ENCODE data around the gene CDC25B. TPM values are rescaled to one million over a fixed set of nuclear protein-coding genes. Genes with fewer than 3 reads are reported as not detected.

Gene CDC25B
- total RNA-seq, 1 experiment from 2014 or later = 223 TPM

GRCh38 chr20:3784863-3785239 lies 11.3 kb upstream of the CDC25B start:
- peaks cover 0 to 8% of the 10 kb centered on the region in 2 experiments; a peak in 1 of 4 replicates for H3K36me3 ChIP-seq (ENCODE audit: control insufficient read depth in 1 of 2, insufficient read depth in 2 of 2, low read length in 2 of 2)
- CTCF ChIA-PET = no interaction called here
- no peaks in the 10 kb centered on the region for H3K27me3 ChIP-seq (ENCODE audit: insufficient read depth, low read length)
- H3K9ac ChIP-seq (ENCODE audit: low read length) = peak overlapping the region; percentile 72; the same call in 1 of the 2 replicates
- no peaks in the 10 kb centered on the region for H3K9me3 ChIP-seq (ENCODE audit: control insufficient read depth in 1 of 2, insufficient read depth in 1 of 2, low read depth in 1 of 2, low read length in 2 of 2)
- ATAC-seq (no peak), DNase-seq (ENCODE audit: low read depth, low spot score) (no peak)
- no peaks in the 10 kb centered on the region for H3K9me2 ChIP-seq (ENCODE audit: insufficient read depth)
- POLR2A ChIA-PET = no interaction called here
- peak overlapping the region; percentile 88 for H3K4me2 ChIP-seq (ENCODE audit: low read length)
- H3K27ac ChIP-seq (ENCODE audit: low read depth, low read length) = peak overlapping the region; percentile 81; the same call in 1 of the 2 replicates
- peaks cover 25 to 47% of the 10 kb centered on the region in 2 experiments for H3K4me1 ChIP-seq (ENCODE audit: control insufficient read depth in 1 of 2, insufficient read depth in 2 of 2, low read length in 2 of 2)
- TF ChIP-seq, protein P1, sequence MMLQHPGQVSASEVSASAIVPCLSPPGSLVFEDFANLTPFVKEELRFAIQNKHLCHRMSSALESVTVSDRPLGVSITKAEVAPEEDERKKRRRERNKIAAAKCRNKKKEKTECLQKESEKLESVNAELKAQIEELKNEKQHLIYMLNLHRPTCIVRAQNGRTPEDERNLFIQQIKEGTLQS (IDR thresholded peaks at IDR 0.05) = no peak
- H3K79me2 ChIP-seq (ENCODE audit: insufficient read depth, low read length) = peaks cover 27% of the 10 kb centered on the region
- RAD21 ChIA-PET (ENCODE audit: low non-redundant PET in 1 of 2, low total read pairs in 2 of 2, uncharacterized antibody in 2 of 2, unreplicated experiment in 2 of 2) = interaction anchor here in 1 of 2 experiments (0.8 kb wide), 1 partner anchor 70 kb away, joined by 4 read pairs; no protein-coding TSS in a partner anchor
- no peaks in the 10 kb centered on the region for H4K20me1 ChIP-seq (ENCODE audit: insufficient read depth)
- BruUV-seq (replicated peaks) = no TSS peak
- peak overlapping the region in 1 of 2 experiments; percentile 70; a peak in 1 of 4 replicates for H3K4me3 ChIP-seq (replicated peaks in 1 of 2; ENCODE audit: low read depth in 1 of 2, low read length in 2 of 2)
- intact Hi-C loops (cut with micrococcal nuclease) = loop anchor here (5.0 kb wide), 1 partner anchor 302 kb away; no protein-coding TSS in a partner anchor
- H2AFZ ChIP-seq (ENCODE audit: low read depth, low read length, poor library complexity, severe bottlenecking) = no peak overlapping the region

DNA sequence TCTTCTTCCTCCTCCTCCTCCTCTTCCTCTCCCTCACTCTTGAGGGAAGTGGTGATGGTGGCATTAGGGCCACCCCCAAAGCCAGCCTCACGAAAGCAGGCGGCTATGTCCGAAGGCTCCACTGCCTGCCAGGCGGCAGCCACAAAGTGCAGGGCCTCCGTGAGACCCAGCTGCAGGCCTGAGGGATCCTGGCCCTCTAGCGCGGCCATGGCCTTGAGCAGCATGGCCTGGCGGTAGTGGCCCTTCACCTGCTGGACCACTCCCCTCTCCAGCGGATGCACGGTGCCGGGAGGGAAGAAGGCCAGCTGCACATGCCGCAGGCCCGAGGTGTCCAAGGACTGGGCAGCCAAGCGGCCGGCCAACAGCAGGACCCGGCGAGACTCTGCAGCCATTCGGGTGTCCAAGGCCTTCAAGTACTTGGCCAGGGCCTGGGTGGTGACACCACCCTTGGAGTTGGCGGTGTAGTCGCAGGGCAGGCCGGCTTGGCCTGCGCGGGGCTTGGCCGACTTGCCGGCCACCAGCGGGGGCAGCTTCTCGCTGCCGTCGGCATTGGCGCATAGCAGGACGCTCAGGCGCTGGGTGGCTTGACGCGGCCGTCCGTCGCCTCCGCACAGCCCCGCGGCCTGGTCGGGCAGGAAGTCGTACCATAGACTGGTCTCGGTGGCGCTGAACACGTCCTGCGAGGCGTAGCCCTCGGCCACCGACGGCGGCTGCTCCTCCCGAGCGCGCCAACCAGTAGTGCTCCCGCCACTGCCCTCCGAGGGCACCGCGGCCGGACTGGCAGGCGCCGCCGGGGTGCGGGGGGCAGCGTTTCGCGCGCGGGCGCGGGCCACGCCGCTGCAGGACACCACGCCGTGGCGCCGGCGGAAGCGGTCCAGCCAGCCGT lies 10.6 kb upstream of the CDC25B start:
- no peaks in the 10 kb centered on the region for H4K20me1 ChIP-seq (ENCODE audit: insufficient read depth)
- H3K36me3 ChIP-seq (ENCODE audit: control insufficient read depth in 1 of 2, insufficient read depth in 2 of 2, low read length in 2 of 2) = peaks cover 0 to 8% of the 10 kb centered on the region in 2 experiments; a peak in 1 of 4 replicates
- H3K9me3 ChIP-seq (ENCODE audit: control insufficient read depth in 1 of 2, insufficient read depth in 1 of 2, low read depth in 1 of 2, low read length in 2 of 2) = no peaks in the 10 kb centered on the region
- CTCF ChIA-PET = interaction anchor here (1.1 to 2.5 kb wide), 5 partner anchors 32 to 70 kb away, joined by 3 to 19 read pairs (median 12); partner anchors contain the start of gene AP5S1
- BruUV-seq (replicated peaks) = no TSS peak
- no peak overlapping the region for H2AFZ ChIP-seq (ENCODE audit: low read depth, low read length, poor library complexity, severe bottlenecking)
- no peaks in the 10 kb centered on the region for H3K27me3 ChIP-seq (ENCODE audit: insufficient read depth, low read length)
- peaks cover 27% of the 10 kb centered on the region for H3K79me2 ChIP-seq (ENCODE audit: insufficient read depth, low read length)
- H3K4me3 ChIP-seq (replicated peaks in 1 of 2; ENCODE audit: low read depth in 1 of 2, low read length in 2 of 2) = peak overlapping the region; percentile 68 to 70
- intact Hi-C loops (cut with micrococcal nuclease) = loop anchor here (5.0 kb wide), 1 partner anchor 302 kb away; no protein-coding TSS in a partner anchor
- peak overlapping the region; percentile 88 for H3K4me2 ChIP-seq (ENCODE audit: low read length)
- DNase-seq (ENCODE audit: low read depth, low spot score) (no peak), ATAC-seq (no peak)
- POLR2A ChIA-PET = interaction anchor here (2.9 kb wide), 1 partner anchor 34 kb away, joined by 16 read pairs; the partner anchor contains the start of gene AP5S1
- H3K9ac ChIP-seq (ENCODE audit: low read length) = peak overlapping the region; percentile 72
- RAD21 ChIA-PET (ENCODE audit: low non-redundant PET in 1 of 2, low total read pairs in 2 of 2, uncharacterized antibody in 2 of 2, unreplicated experiment in 2 of 2) = interaction anchor here (0.8 to 1.1 kb wide), 2 partner anchors 35 to 70 kb away, joined by 4 to 6 read pairs; partner anchors contain the start of gene AP5S1 (in 1 of the 2)
- H3K9me2 ChIP-seq (ENCODE audit: insufficient read depth) = no peaks in the 10 kb centered on the region
- H3K4me1 ChIP-seq (ENCODE audit: control insufficient read depth in 1 of 2, insufficient read depth in 2 of 2, low read length in 2 of 2) = peaks cover 25 to 47% of the 10 kb centered on the region in 2 experiments
- H3K27ac ChIP-seq (ENCODE audit: low read depth, low read length) = peak overlapping the region; percentile 81
- TF ChIP-seq, protein P1 (IDR thresholded peaks at IDR 0.05) = no peak
- TF ChIP-seq ELF1 (IDR thresholded peaks at IDR 0.05; ENCODE audit: borderline replicate concordance, low read depth) = no peak
- no peak for TF ChIP-seq SP1 (IDR thresholded peaks at IDR 0.05; ENCODE audit: low read depth)
- TF ChIP-seq FOSL1 (IDR thresholded peaks at IDR 0.05; ENCODE audit: low read depth) = no peak
- TF ChIP-seq CBX3 (IDR thresholded peaks at IDR 0.05; ENCODE audit: low read depth) = no peak
- no peak for TF ChIP-seq EZH2phosphoT487 (IDR thresholded peaks at IDR 0.05; ENCODE audit: borderline replicate concordance)
- TF ChIP-seq, protein P2, sequence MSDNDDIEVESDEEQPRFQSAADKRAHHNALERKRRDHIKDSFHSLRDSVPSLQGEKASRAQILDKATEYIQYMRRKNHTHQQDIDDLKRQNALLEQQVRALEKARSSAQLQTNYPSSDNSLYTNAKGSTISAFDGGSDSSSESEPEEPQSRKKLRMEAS (IDR thresholded peaks at IDR 0.05) = no peak
- no peak for TF ChIP-seq SIN3A (IDR thresholded peaks at IDR 0.05; ENCODE audit: low read depth)
- no peak for TF ChIP-seq EZH2 (IDR thresholded peaks at IDR 0.05)

Measured in HCT116 (cell line).